Muscle layer of duodenum (tissue), 2 donors: ENCODE measurements around the gene FBXL19.

Experiments used
- H3K27ac ChIP-seq: one replicate; pipeline ENCODE4 v1.7.0; 2013; ENCODE audit warnings: mild to moderate bottlenecking, low read length
- H3K27me3 ChIP-seq: one replicate; pipeline ENCODE4 v1.7.0; 2013; ENCODE audit warnings: low read depth, mild to moderate bottlenecking, control low read depth, low read length
- H3K36me3 ChIP-seq, 2 donors: one replicate each; pipeline ENCODE4 v1.7.0; 2013; ENCODE audit warnings: low read length in 2 of 2, control low read depth in 1 of 2, mild to moderate bottlenecking in 1 of 2; ENCODE audit not compliant: insufficient read depth in 2 of 2, control insufficient read depth in 1 of 2
- H3K4me1 ChIP-seq, 2 donors: one replicate each; pipeline ENCODE4 v1.7.0; 2013; ENCODE audit warnings: low read length in 2 of 2, mild to moderate bottlenecking in 2 of 2, control low read depth in 1 of 2, moderate library complexity in 1 of 2; ENCODE audit not compliant: insufficient read depth in 2 of 2, control insufficient read depth in 1 of 2
- H3K4me3 ChIP-seq, 2 donors: one replicate each; pipeline ENCODE4 v1.7.0; 2013; ENCODE audit warnings: low read length in 2 of 2, low read depth in 1 of 2, mild to moderate bottlenecking in 1 of 2
- H3K9me3 ChIP-seq, 2 donors: one replicate each; pipeline ENCODE4 v1.7.0; 2013; ENCODE audit warnings: low read length in 2 of 2, control low read depth in 1 of 2, mild to moderate bottlenecking in 1 of 2; ENCODE audit not compliant: control insufficient read depth in 1 of 2
- donor health status: healthy.

Gene FBXL19

DNA sequence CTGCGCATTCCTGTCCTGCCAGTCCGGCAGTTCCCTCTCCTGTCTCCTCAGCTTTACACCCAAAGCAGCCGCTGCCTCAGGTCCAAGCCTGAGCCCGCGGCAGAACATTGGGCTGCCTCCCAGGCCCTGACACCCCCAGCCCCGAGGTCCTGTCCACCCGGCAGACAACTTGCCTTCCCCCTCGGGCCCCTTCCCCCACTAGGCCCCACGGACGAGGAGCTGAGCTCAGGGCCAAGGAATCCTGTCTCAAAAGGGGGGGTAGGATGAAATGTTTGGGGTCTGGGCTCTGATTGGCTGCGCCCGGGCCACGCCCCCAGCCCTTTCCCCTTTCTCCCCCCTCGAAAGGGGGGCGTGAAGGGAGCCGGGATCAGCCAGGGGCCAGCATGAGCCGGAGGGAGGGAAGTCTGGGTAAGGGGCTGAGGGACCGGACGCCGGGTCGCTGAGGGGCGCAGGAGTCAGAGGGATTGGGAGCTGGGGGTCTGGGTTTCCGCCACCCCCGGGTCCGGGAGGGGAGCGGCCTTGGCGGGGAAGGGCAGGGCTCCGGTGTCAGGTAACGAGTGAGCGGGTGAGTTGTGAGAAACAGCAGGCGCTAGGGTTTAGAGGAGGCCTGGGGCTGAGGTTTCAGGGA is 27.0 kb upstream of the FBXL19 start, which contains the start of gene CTF1:
Gene CTF1, plus strand, starts transcription at position 354 of the 628 bp plus-strand sequence. Its CDS starts 30 bp downstream, at position 384.
- peak within 1 kb of the TSS; percentile 64 to 73 for H3K4me3 ChIP-seq
- H3K9me3 ChIP-seq, result no peaks in the 10 kb centered on the region
- peak within 1 kb of the TSS; percentile 94 for H3K27ac ChIP-seq
- H3K27me3 ChIP-seq, result no peaks in the 10 kb centered on the region
- H3K4me1 ChIP-seq, result peaks cover 25 to 34% of the 10 kb centered on the region in 2 donors
- H3K36me3 ChIP-seq, result peaks cover 0 to 8% of the 10 kb centered on the region in 2 donors

DNA sequence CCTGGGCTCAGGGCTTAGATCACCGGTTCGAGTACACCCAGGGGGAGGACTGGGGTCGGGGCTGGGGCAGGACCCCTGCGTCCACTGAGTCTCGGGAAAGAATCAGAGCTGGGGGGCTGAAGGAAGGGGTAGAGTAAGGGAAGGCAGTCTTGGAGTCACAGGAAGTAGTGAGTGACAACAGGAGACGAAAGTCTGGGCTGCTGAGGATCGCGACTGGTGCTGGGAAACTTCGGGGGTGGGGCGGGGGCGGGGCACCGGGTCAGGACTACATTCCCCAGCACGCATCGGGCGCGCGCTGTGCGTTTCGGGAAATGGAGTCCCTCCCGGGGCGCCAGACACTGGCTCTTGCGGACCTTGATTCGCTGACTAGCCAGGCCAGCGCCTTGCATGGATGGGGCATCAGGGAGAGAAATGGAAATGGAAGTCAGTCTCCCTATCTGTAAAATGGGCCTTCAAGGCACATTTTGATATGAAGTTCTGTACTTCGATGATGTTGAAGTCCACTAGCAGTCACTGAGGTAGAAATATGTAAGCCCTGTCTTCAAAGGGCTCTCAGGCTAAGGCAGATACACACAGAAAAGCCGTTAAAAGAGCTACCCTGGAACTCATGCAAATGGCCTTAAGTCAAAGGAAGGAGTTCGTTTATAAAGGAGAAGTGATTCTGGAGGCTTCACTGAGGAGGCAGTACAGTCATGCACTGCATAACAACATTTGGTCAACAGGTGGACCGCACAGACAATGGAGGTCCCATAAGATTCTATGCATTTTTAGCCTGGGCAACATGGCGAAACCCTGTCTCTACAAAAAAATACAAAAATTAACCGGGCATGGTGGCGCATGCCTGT is 26.3 kb upstream of the FBXL19 start:
- Histone ChIP-seq H3K4me1 (peaks cover 25 to 34% of the 10 kb centered on the region in 2 donors), H3K4me3 (peak overlapping the region; percentile 64 to 73), H3K9me3 (no peaks in the 10 kb centered on the region), H3K27me3 (no peaks in the 10 kb centered on the region), H3K36me3 (peaks cover 0 to 8% of the 10 kb centered on the region in 2 donors), H3K27ac (peak overlapping the region; percentile 94)

DNA sequence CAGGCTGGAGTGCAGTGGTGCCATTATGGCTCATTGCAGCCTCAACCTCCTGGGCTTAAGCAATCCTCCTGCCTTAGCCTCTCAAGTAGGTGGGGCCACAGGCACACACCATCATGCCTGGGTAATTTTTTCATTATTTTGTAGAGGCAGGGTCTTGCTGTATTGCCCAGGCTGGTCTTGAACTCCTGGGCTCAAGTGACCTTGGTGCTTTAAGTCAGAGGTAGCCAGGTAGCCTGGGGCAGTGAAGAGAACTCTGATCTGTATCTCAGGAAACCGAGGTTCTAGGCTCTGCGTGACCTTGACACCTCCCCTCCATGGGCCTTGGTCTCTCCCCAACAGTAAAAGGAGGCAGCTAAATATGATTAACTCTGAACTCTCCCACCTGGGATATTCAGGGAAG is 23.6 kb upstream of the FBXL19 start:
- Histone ChIP-seq H3K4me1 (peaks cover 11 to 28% of the 10 kb centered on the region in 2 donors), H3K36me3 (peaks cover 0 to 8% of the 10 kb centered on the region in 2 donors), H3K27ac (no peak overlapping the region), H3K27me3 (no peaks in the 10 kb centered on the region), H3K9me3 (no peaks in the 10 kb centered on the region), H3K4me3 (no peak overlapping the region)

DNA sequence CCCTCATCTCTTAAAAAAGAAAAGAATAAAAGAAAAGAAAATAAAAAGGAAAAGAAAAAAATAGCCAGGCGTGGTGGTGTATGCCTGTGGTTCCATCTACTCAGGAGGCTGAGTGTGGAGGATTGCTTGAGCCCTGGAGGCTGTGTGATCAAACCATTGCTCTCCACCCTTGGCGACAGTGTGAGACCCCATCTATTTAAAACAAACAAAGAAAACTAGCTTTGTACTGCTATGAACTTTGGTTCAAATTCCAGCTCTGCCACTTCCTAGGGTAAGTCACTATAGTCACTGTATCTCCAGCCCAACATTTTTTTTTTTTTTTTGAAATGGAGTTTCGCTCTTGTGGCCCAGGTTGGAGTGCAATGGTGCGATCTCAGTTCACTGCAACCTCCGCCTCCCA is 22.8 kb upstream of the FBXL19 start:
- Histone ChIP-seq H3K36me3 (peaks cover 0 to 8% of the 10 kb centered on the region in 2 donors), H3K4me3 (no peak overlapping the region)

DNA sequence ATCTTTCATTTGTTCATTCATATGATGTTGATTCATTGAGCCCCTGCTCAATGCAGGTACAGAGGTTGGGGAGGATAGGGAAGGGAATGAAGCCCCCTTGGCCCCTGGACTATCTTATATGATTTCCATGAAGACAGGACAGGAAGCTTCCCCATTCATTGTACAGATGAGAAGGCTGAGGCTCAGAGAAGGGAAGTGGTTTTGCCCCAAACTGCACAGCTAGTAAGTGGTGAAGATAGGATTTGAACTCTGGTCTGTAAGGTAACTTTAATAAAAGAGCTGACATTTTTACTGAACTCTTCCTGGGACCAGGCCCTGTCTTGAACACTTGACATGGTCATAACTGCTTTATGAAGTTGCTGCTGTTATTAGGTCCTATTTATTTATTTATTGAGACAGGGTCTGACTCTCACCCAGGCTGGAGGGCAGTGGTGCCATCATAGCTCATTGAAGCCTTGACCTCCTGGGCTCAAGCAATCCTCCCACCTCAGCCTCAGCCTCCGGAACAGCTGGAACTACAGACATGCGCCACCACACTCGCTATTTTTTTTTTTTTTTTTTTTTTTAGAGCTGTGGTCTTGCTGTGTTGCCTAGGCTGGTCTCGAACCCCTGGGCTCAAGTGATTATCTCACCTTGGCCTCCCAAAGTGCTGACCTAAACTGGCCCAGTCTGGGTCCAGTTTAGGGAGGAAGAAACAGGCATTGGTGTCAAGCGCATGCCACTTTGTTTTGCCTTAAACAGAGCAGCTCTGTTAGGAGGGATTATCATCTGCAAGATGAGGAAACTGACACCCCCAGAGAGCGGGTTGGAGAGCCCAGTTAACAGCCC is 22.0 kb upstream of the FBXL19 start:
- Histone ChIP-seq H3K4me1 (peaks cover 0 to 19% of the 10 kb centered on the region in 2 donors), H3K27me3 (no peaks in the 10 kb centered on the region), H3K27ac (no peak overlapping the region), H3K36me3 (peaks cover 0 to 5% of the 10 kb centered on the region in 2 donors), H3K4me3 (peak overlapping the region; percentile 31 to 56), H3K9me3 (no peaks in the 10 kb centered on the region)

More for the DNA sequence above, 22.8 kb upstream of the FBXL19 start:
- Histone ChIP-seq H3K4me1 (peaks cover 3 to 22% of the 10 kb centered on the region in 2 donors), H3K27ac (no peak overlapping the region), H3K27me3 (no peaks in the 10 kb centered on the region), H3K9me3 (no peaks in the 10 kb centered on the region)

DNA sequence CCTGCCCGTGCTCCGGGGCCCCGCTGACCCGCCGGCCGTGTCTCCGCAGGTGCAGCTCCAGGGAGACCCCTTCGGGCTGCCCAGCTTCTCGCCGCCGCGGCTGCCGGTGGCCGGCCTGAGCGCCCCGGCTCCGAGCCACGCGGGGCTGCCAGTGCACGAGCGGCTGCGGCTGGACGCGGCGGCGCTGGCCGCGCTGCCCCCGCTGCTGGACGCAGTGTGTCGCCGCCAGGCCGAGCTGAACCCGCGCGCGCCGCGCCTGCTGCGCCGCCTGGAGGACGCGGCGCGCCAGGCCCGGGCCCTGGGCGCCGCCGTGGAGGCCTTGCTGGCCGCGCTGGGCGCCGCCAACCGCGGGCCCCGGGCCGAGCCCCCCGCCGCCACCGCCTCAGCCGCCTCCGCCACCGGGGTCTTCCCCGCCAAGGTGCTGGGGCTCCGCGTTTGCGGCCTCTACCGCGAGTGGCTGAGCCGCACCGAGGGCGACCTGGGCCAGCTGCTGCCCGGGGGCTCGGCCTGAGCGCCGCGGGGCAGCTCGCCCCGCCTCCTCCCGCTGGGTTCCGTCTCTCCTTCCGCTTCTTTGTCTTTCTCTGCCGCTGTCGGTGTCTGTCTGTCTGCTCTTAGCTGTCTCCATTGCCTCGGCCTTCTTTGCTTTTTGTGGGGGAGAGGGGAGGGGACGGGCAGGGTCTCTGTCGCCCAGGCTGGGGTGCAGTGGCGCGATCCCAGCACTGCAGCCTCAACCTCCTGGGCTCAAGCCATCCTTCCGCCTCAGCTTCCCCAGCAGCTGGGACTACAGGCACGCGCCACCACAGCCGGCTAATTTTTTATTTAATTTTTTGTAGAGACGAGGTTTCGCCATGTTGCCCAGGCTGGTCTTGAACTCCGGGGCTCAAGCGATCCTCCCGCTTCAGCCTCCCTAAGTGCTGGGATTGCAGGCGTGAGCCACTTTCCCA is 21.1 kb upstream of the FBXL19 start:
- no peaks in the 10 kb centered on the region for H3K36me3 ChIP-seq
- peaks cover 0 to 16% of the 10 kb centered on the region in 2 donors for H3K4me1 ChIP-seq
- H3K4me3 ChIP-seq, result peak overlapping the region; percentile 55 to 59
- H3K27me3 ChIP-seq, result no peaks in the 10 kb centered on the region
- no peak overlapping the region for H3K27ac ChIP-seq
- no peaks in the 10 kb centered on the region for H3K9me3 ChIP-seq

DNA sequence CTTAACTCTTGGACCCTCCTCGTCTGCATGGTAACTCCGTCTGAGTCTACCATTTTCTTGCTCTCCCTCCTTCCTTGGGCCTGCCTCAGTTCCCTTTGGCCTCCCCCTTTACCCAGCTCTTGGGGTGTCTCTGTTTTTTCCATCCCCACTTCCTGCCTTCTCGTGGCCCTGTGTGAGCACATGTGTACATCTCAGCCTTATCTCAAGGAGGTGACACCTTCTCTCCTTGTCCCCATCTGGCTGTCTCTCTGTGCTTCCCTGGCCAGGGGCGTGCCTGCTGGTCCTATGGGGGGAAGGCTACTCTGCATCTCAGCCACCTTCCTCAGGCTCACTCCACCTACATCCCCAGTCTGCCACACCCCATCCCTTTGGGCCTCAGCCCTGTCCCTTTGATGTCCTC is 20.4 kb upstream of the FBXL19 start:
- Histone ChIP-seq H3K27ac (no peak overlapping the region), H3K4me1 (peaks cover 0 to 13% of the 10 kb centered on the region in 2 donors), H3K27me3 (no peaks in the 10 kb centered on the region), H3K36me3 (no peaks in the 10 kb centered on the region), H3K9me3 (no peaks in the 10 kb centered on the region), H3K4me3 (peak overlapping the region in 1 of 2 donors; percentile 59)

DNA sequence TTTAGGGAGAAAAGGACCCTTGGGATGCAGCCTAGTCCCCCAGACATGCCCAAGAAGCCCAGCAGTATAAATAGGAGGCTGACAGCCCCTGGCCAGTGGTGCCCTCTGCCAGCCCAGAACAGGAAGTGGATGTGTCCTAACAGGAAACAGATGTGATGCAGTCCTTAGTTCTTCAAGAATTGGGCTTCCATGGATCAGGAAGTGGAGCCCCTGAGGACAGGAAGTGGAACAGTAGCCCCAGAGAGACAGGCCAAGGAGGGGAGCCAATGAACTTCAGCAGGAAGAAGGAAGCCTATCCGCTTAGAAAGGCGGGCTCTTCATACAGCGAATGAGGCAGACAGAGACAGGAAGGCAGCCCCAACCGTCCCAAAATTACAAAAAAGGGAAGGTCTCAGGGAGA is 19.8 kb upstream of the FBXL19 start:
- H3K4me3 ChIP-seq, result no peak overlapping the region
- no peaks in the 10 kb centered on the region for H3K27me3 ChIP-seq

DNA sequence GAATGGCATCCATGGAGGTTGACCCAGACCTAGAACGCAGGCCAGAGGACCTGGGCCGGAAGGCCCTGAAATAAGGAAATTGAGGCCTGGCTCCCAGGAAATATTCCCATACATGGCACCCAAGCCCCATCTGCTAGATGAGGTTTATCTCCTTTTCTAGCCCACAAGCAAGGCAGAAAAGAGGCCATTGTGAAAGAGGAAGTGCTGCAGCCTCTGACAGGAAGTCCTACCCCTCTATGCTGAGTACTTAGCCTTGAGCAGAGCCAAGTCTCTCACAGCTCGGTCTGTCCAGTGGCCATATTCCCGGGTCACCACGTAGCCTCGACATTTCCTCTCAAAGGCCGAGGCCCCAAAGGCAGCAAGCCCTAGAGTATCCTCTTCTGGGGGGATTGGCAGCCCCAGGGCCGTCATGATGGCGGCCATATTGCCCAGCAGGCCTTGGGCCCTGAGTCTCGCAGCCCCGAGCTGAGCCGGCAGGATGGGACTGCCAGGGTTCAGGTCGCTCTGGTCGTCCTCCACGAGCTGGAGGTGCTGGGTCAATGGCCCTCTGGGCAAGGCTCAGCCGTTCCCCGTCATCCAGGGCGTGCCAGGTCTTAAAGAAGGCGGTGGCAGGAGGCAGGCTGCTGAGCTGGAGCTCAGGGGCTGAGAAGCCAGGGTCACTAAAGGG is 19.1 kb upstream of the FBXL19 start:
- Histone ChIP-seq H3K27me3 (no peaks in the 10 kb centered on the region), H3K9me3 (no peaks in the 10 kb centered on the region), H3K4me3 (no peak overlapping the region), H3K27ac (peak overlapping the region; percentile 56), H3K4me1 (peaks cover 0 to 13% of the 10 kb centered on the region in 2 donors), H3K36me3 (no peaks in the 10 kb centered on the region)

More for the DNA sequence above, 19.8 kb upstream of the FBXL19 start:
- Histone ChIP-seq H3K4me1 (peaks cover 0 to 13% of the 10 kb centered on the region in 2 donors), H3K27ac (peak overlapping the region; percentile 56), H3K9me3 (no peaks in the 10 kb centered on the region), H3K36me3 (no peaks in the 10 kb centered on the region)

DNA sequence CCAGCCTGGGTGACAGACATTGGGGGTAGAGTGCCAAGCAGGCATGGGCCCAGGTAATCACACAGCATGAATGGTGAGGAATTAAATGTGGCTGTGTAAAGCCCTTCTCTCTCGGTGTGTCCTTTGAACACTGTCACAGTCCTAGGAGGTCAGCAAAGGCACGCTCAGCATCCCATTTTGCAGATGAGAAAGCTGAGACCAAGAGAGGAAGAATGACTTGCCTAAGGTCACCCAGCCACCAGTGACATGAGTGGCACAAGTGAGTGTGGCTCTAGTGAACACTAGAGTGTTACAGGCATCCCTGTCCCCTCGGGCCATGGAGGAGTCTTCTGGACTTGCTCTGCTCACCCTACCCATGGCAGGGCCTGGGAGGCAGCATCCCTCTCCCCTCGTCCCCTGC is 16.3 kb upstream of the FBXL19 start:
- H3K27me3 ChIP-seq, result no peaks in the 10 kb centered on the region
- H3K27ac ChIP-seq, result no peak overlapping the region
- H3K4me1 ChIP-seq, result peaks cover 0 to 13% of the 10 kb centered on the region in 2 donors
- no peaks in the 10 kb centered on the region for H3K9me3 ChIP-seq
- H3K4me3 ChIP-seq, result no peak overlapping the region
- H3K36me3 ChIP-seq, result no peaks in the 10 kb centered on the region
